BLaER1 treated with 17β-estradiol and CSF1 and Interleukin-3, amounts not matched to agents 10 nM and 100 nM (cell line): Measurements from ENCODE around the gene GJC2.
A peak's percentile ranks its signal among the peaks of the same experiment; 100 is the strongest.

Experiments used
- H3K27ac ChIP-seq, 11 experiments: shearing (Covaris generic); formaldehyde crosslinking; 2 replicates each; pipeline ENCODE4 v1.8.1; 2022
- H3K27me3 ChIP-seq, 11 experiments: shearing (Covaris generic); formaldehyde crosslinking; 2 replicates each; pipeline ENCODE4 v1.8.1; 2022
- H3K36me3 ChIP-seq, 11 experiments: shearing (Covaris generic); formaldehyde crosslinking; 2 replicates each; pipeline ENCODE4 v1.8.1; 2022
- H3K4me1 ChIP-seq, 10 experiments: shearing (Covaris generic); formaldehyde crosslinking; 2 replicates each; pipeline ENCODE4 v1.8.1; 2022
- H3K4me2 ChIP-seq, 11 experiments: shearing (Covaris generic); formaldehyde crosslinking; 2 replicates each; pipeline ENCODE4 v1.8.1; 2022
- H3K4me3 ChIP-seq, 10 experiments: shearing (Covaris generic); formaldehyde crosslinking; 2 replicates each; pipeline ENCODE4 v1.8.1; 2022
- H3K9ac ChIP-seq, 11 experiments: shearing (Covaris generic); formaldehyde crosslinking; 2 replicates each; pipeline ENCODE4 v1.8.1; 2022
- H3K9me3 ChIP-seq, 11 experiments: shearing (Covaris generic); formaldehyde crosslinking; replicated peaks in 1 of 11; 2 replicates each; pipeline ENCODE4 v1.8.1; 2022
- H4K20me1 ChIP-seq, 11 experiments: shearing (Covaris generic); formaldehyde crosslinking; 2 replicates each; pipeline ENCODE4 v1.8.1; 2022
- Cebpa-rat ChIP-seq, 11 experiments: shearing (Covaris generic); IDR thresholded peaks; 2 replicates each; pipeline ENCODE4 v1.8.1; 2022

The GJC2 gene

GRCh38 chr1:228105270-228105995 lies 44.3 kb upstream of the GJC2 start:
- Histone ChIP-seq H3K9me3 (no peaks in the 10 kb centered on the region), H3K4me3 (no peak overlapping the region), H3K36me3 (peaks cover 30 to 43% (median 33%) of the 10 kb centered on the region in 11 experiments), H3K4me2 (no peak overlapping the region), H4K20me1 (peaks cover 16 to 41% (median 21%) of the 10 kb centered on the region in 11 experiments; a peak in 21 of 22 replicates), H3K27me3 (no peaks in the 10 kb centered on the region), H3K4me1 (peaks cover 41 to 57% (median 51%) of the 10 kb centered on the region in 10 experiments), H3K9ac (0 out of 22 replicates have a peak overlapping the region, but pooled peaks of 1 of the 11 experiments have one; percentile 37), H3K27ac (no peak overlapping the region)
- TF ChIP-seq Cebpa-rat (IDR thresholded peaks at IDR 0.05), result no peak

GRCh38 chr1:228105996-228106799 lies 43.5 kb upstream of the GJC2 start:
- Histone ChIP-seq H3K9ac (peak overlapping the region in 2 of 11 experiments; percentile 8 to 29; a peak in 1 of 22 replicates), H3K9me3 (no peaks in the 10 kb centered on the region), H3K27ac (no peak overlapping the region), H4K20me1 (peaks cover 8 to 33% (median 13%) of the 10 kb centered on the region in 11 experiments; a peak in 21 of 22 replicates), H3K4me1 (peaks cover 40 to 51% (median 45%) of the 10 kb centered on the region in 10 experiments), H3K4me3 (no peak overlapping the region), H3K36me3 (peaks cover 22 to 35% (median 26%) of the 10 kb centered on the region in 11 experiments), H3K27me3 (no peaks in the 10 kb centered on the region), H3K4me2 (no peak overlapping the region)
- no peak for TF ChIP-seq Cebpa-rat (IDR thresholded peaks at IDR 0.05)

GRCh38 chr1:228106800-228107054 lies 43.0 kb upstream of the GJC2 start:
- H4K20me1 ChIP-seq, result peaks cover 3 to 28% (median 8%) of the 10 kb centered on the region in 11 experiments; a peak in 21 of 22 replicates
- no peaks in the 10 kb centered on the region for H3K9me3 ChIP-seq
- no peak for TF ChIP-seq Cebpa-rat (IDR thresholded peaks at IDR 0.05)
- no peak overlapping the region for H3K4me3 ChIP-seq
- H3K4me2 ChIP-seq, result no peak overlapping the region
- peak overlapping the region in 2 of 11 experiments; percentile 8 to 29; a peak in 1 of 22 replicates for H3K9ac ChIP-seq
- H3K27me3 ChIP-seq, result no peaks in the 10 kb centered on the region
- H3K4me1 ChIP-seq, result peaks cover 35 to 46% (median 40%) of the 10 kb centered on the region in 10 experiments
- H3K27ac ChIP-seq, result no peak overlapping the region
- peaks cover 21 to 34% (median 26%) of the 10 kb centered on the region in 11 experiments for H3K36me3 ChIP-seq

GRCh38 chr1:228107636-228108035 lies 42.1 kb upstream of the GJC2 start:
- H3K36me3 ChIP-seq, result peaks cover 21 to 34% (median 26%) of the 10 kb centered on the region in 11 experiments
- peak overlapping the region in 10 of 11 experiments; percentile 84 to 95 (median 91); a peak in 16 of 22 replicates for H3K9ac ChIP-seq
- peaks cover 33 to 42% (median 37%) of the 10 kb centered on the region in 10 experiments for H3K4me1 ChIP-seq
- TF ChIP-seq Cebpa-rat (IDR thresholded peaks at IDR 0.05), result no peak
- peak overlapping the region; percentile 94 to 100 (median 98) for H3K4me2 ChIP-seq
- peak overlapping the region in 9 of 10 experiments; percentile 88 to 100 (median 98); a peak in 13 of 20 replicates for H3K4me3 ChIP-seq
- H3K9me3 ChIP-seq, result no peaks in the 10 kb centered on the region
- H3K27ac ChIP-seq, result no peak overlapping the region; a peak in 1 of 22 replicates
- H4K20me1 ChIP-seq, result peaks cover 0 to 19% (median 0%) of the 10 kb centered on the region in 11 experiments; a peak in 4 of 22 replicates
- H3K27me3 ChIP-seq, result no peaks in the 10 kb centered on the region

GRCh38 chr1:228108055-228108690 lies 41.6 kb upstream of the GJC2 start:
- peaks cover 0 to 19% (median 0%) of the 10 kb centered on the region in 11 experiments; a peak in 4 of 22 replicates for H4K20me1 ChIP-seq
- peak overlapping the region; percentile 84 to 95 (median 91) for H3K9ac ChIP-seq
- H3K27ac ChIP-seq, result peak overlapping the region; percentile 49 to 86 (median 81); a peak in 20 of 22 replicates
- peaks cover 21 to 34% (median 26%) of the 10 kb centered on the region in 11 experiments for H3K36me3 ChIP-seq
- H3K9me3 ChIP-seq, result no peaks in the 10 kb centered on the region
- H3K4me2 ChIP-seq, result peak overlapping the region; percentile 94 to 100 (median 98)
- H3K4me1 ChIP-seq, result peaks cover 33 to 42% (median 37%) of the 10 kb centered on the region in 10 experiments
- H3K27me3 ChIP-seq, result no peaks in the 10 kb centered on the region
- no peak for TF ChIP-seq Cebpa-rat (IDR thresholded peaks at IDR 0.05)
- H3K4me3 ChIP-seq, result peak overlapping the region; percentile 88 to 100 (median 98)

GRCh38 chr1:228108742-228109072 lies 41.0 kb upstream of the GJC2 start:
- no peaks in the 10 kb centered on the region for H3K9me3 ChIP-seq
- peak overlapping the region; percentile 94 to 100 (median 98) for H3K4me2 ChIP-seq
- peaks cover 21 to 34% (median 26%) of the 10 kb centered on the region in 11 experiments for H3K36me3 ChIP-seq
- peak overlapping the region; percentile 84 to 95 (median 91) for H3K9ac ChIP-seq
- H3K27ac ChIP-seq, result peak overlapping the region; percentile 49 to 86 (median 81); a peak in 21 of 22 replicates
- H3K4me3 ChIP-seq, result peak overlapping the region; percentile 88 to 100 (median 98)
- H3K4me1 ChIP-seq, result peaks cover 30 to 39% (median 33%) of the 10 kb centered on the region in 10 experiments
- no peaks in the 10 kb centered on the region for H3K27me3 ChIP-seq
- TF ChIP-seq Cebpa-rat (IDR thresholded peaks at IDR 0.05), result no peak
- H4K20me1 ChIP-seq, result peaks cover 0 to 19% (median 0%) of the 10 kb centered on the region in 11 experiments; a peak in 4 of 22 replicates

- H3K36me3 ChIP-seq, result peaks cover 21 to 34% (median 26%) of the 10 kb centered on the region in 11 experiments
- peaks cover 24 to 33% (median 27%) of the 10 kb centered on the region in 10 experiments for H3K4me1 ChIP-seq
- H3K27me3 ChIP-seq, result no peaks in the 10 kb centered on the region
- peak within 1 kb of the TSS; percentile 94 to 100 (median 98) for H3K4me2 ChIP-seq
- H3K9ac ChIP-seq, result peak within 1 kb of the TSS; percentile 84 to 95 (median 91)
- TF ChIP-seq Cebpa-rat (IDR thresholded peaks at IDR 0.05), result peak in 2 of 11 experiments; percentile 36 to 52; a peak in 3 of 22 replicates
- peak within 1 kb of the TSS; percentile 88 to 100 (median 98) for H3K4me3 ChIP-seq
- H3K9me3 ChIP-seq, result no peaks in the 10 kb centered on the region
- peaks cover 0 to 19% (median 0%) of the 10 kb centered on the region in 11 experiments; a peak in 4 of 22 replicates for H4K20me1 ChIP-seq
- H3K27ac ChIP-seq, result peak within 1 kb of the TSS; percentile 72 to 93 (median 83)
Observed at GRCh38 chr1:228109073-228109961, 40.4 kb upstream of the GJC2 start, which contains the start of gene MRPL55. Gene MRPL55 (minus strand): TSS chr1:228109299. CDS start chr1:228108260, 1,039 bp downstream.
